C4-2B (cell line): ENCODE data around the gene SPAG17.

Experiments
- H3K27ac ChIP-seq: fragments of 450-650 bp; 2 replicates; pipeline ENCODE4 v1.5.1; 2017
- CTCF ChIP-seq: fragments of 450-650 bp; conservative IDR thresholded peaks from 2 replicates; pipeline ENCODE4 v1.5.1; 2017; ENCODE audit warnings: mild to moderate bottlenecking
- ZFX ChIP-seq: fragments of 450-650 bp; IDR thresholded peaks from 2 replicates; pipeline ENCODE4 v1.6.1; 2017

The SPAG17 gene

GRCh38 chr1:118123116-118123839 is 61.8 kb downstream of the SPAG17 start:
- no peak for TF ChIP-seq CTCF
- TF ChIP-seq ZFX, result no peak
- H3K27ac ChIP-seq, result no peak overlapping the region

GRCh38 chr1:118122234-118123004 is 62.6 kb downstream of the SPAG17 start:
- no peak for TF ChIP-seq ZFX
- TF ChIP-seq CTCF, result no peak
- no peak overlapping the region for H3K27ac ChIP-seq

- no peak for TF ChIP-seq ZFX
- no peak for TF ChIP-seq CTCF
- no peak overlapping the region; the same call in 1 of the 2 replicates for H3K27ac ChIP-seq
Observed at GRCh38 chr1:118118873-118119463, 66.1 kb downstream of the SPAG17 start.

GRCh38 chr1:118118469-118118868 is 66.6 kb downstream of the SPAG17 start:
- peak; percentile 54; the same call in 1 of the 2 replicates for TF ChIP-seq ZFX
- TF ChIP-seq CTCF, result 0 out of 2 replicates have a peak, but pooled peaks have one; percentile 3
- peak overlapping the region; percentile 34; the same call in 1 of the 2 replicates for H3K27ac ChIP-seq

- H3K27ac ChIP-seq, result peak overlapping the region; percentile 54
- TF ChIP-seq CTCF (no peak), ZFX (no peak)
Observed at GRCh38 chr1:118117521-118117920, 67.5 kb downstream of the SPAG17 start.

- peak overlapping the region; percentile 54; the same call in 1 of the 2 replicates for H3K27ac ChIP-seq
- TF ChIP-seq ZFX, result no peak
- no peak for TF ChIP-seq CTCF
Observed at GRCh38 chr1:118116909-118117308, 68.1 kb downstream of the SPAG17 start.

GRCh38 chr1:118116401-118116800 is 68.6 kb downstream of the SPAG17 start:
- TF ChIP-seq CTCF, result no peak
- TF ChIP-seq ZFX, result no peak
- H3K27ac ChIP-seq, result peak overlapping the region; percentile 54; the same call in 1 of the 2 replicates
